ENCODE results near the gene EGFLAM. TPM values are rescaled to one million over a fixed set of nuclear protein-coding genes. Genes with fewer than 3 reads are reported as not detected.

EGFLAM gene
- total and polyA plus RNA-seq, 2 donors (not counting 3 experiments of a cell fraction or from before 2014, with no cell fraction given): 1.2 to 2.7 TPM

GRCh38 chr5:38384396-38384795 is 126.0 kb downstream of the EGFLAM start:
- CTCF ChIA-PET: interaction anchor here (0.6 to 6.8 kb wide), 9 partner anchors 11 to 537 kb away, joined by 3 to 184 read pairs (median 12); no protein-coding TSS in a partner anchor
- no peaks in the 10 kb centered on the region for H3K36me3 ChIP-seq (ENCODE audit: control insufficient read depth in 2 of 2, extremely low read depth in 1 of 2, insufficient read depth in 2 of 2, low read length in 2 of 2)
- no peaks in the 10 kb centered on the region for H3K4me1 ChIP-seq (ENCODE audit: control insufficient read depth, extremely low read depth, insufficient read depth, low read length)
- POLR2A ChIA-PET: no interaction called here
- no TSS peak for BruUV-seq (replicated peaks)
- no peak for TF ChIP-seq MYC (IDR thresholded peaks at IDR 0.05; ENCODE audit: low read depth, low read length)
- H3K9me1 ChIP-seq (replicated peaks; ENCODE audit: control insufficient read depth, extremely low read depth, insufficient read depth, low read length): no peaks in the 10 kb centered on the region
- no peaks in the 10 kb centered on the region for H3K27me3 ChIP-seq (ENCODE audit: control insufficient read depth in 2 of 2, insufficient read depth in 2 of 2, low read length in 2 of 2)
- no peaks in the 10 kb centered on the region for H3K9me3 ChIP-seq (replicated peaks; ENCODE audit: control insufficient read depth, insufficient read depth, low read length)
- no peak overlapping the region for H3K27ac ChIP-seq (ENCODE audit: insufficient read depth, low read depth, low read length)
- H2AFZ ChIP-seq (ENCODE audit: low read depth, low read length): no peak overlapping the region
- no peak overlapping the region for H3K4me2 ChIP-seq (ENCODE audit: insufficient read depth, low read length)
- DNase-seq (ENCODE audit: low read depth, low spot score): no peak
- H3K9ac ChIP-seq (replicated peaks; ENCODE audit: extremely low read depth, insufficient read depth, low read length): no peak overlapping the region
- no peak overlapping the region for H3K4me3 ChIP-seq (replicated peaks in 1 of 3; ENCODE audit: insufficient read depth in 1 of 3, low read depth in 1 of 3, low read length in 3 of 3)
- no peaks in the 10 kb centered on the region for H4K20me1 ChIP-seq (replicated peaks; ENCODE audit: control insufficient read depth, extremely low read depth, insufficient read depth, low read length)
- no peaks in the 10 kb centered on the region for H3K79me2 ChIP-seq (ENCODE audit: control insufficient read depth, insufficient read depth, low read length)
- dilution Hi-C loops (cut with MboI; ENCODE audit: extremely low pct_ligation_motif_present, low sequenced_read_pairs) (no loop called here), intact Hi-C loops (cut with micrococcal nuclease) (no loop called here)
- no peak for FAIRE-seq

GRCh38 chr5:38387161-38387560 is 128.8 kb downstream of the EGFLAM start:
- Histone ChIP-seq H3K9ac (replicated peaks; ENCODE audit: extremely low read depth, insufficient read depth, low read length) (no peak overlapping the region), H3K9me3 (replicated peaks; ENCODE audit: control insufficient read depth, insufficient read depth, low read length) (no peaks in the 10 kb centered on the region), H3K9me1 (replicated peaks; ENCODE audit: control insufficient read depth, extremely low read depth, insufficient read depth, low read length) (no peaks in the 10 kb centered on the region), H3K27me3 (ENCODE audit: control insufficient read depth in 2 of 2, insufficient read depth in 2 of 2, low read length in 2 of 2) (no peaks in the 10 kb centered on the region), H3K36me3 (ENCODE audit: control insufficient read depth in 2 of 2, extremely low read depth in 1 of 2, insufficient read depth in 2 of 2, low read length in 2 of 2) (no peaks in the 10 kb centered on the region), H3K4me3 (replicated peaks in 1 of 3; ENCODE audit: insufficient read depth in 1 of 3, low read depth in 1 of 3, low read length in 3 of 3) (no peak overlapping the region), H3K4me1 (ENCODE audit: control insufficient read depth, extremely low read depth, insufficient read depth, low read length) (no peaks in the 10 kb centered on the region), H3K4me2 (ENCODE audit: insufficient read depth, low read length) (no peak overlapping the region), H4K20me1 (replicated peaks; ENCODE audit: control insufficient read depth, extremely low read depth, insufficient read depth, low read length) (no peaks in the 10 kb centered on the region), H3K27ac (ENCODE audit: insufficient read depth, low read depth, low read length) (no peak overlapping the region), H3K79me2 (ENCODE audit: control insufficient read depth, insufficient read depth, low read length) (no peaks in the 10 kb centered on the region), H2AFZ (ENCODE audit: low read depth, low read length) (no peak overlapping the region)
- no peak for FAIRE-seq
- no TSS peak for BruUV-seq (replicated peaks)
- ChIA-PET POLR2A (no interaction called here), CTCF (interaction anchor here (0.8 to 3.3 kb wide), 4 partner anchors 13 to 423 kb away, joined by 3 to 17 read pairs (median 5); no protein-coding TSS in a partner anchor)
- no peak for TF ChIP-seq EZH2 (IDR thresholded peaks at IDR 0.05; ENCODE audit: borderline replicate concordance, low read depth, low read length, severe bottlenecking)
- no peak for TF ChIP-seq MAX (IDR thresholded peaks at IDR 0.05; ENCODE audit: insufficient read depth, insufficient read length)
- no peak for TF ChIP-seq MYC (IDR thresholded peaks at IDR 0.05; ENCODE audit: low read depth, low read length)
- no peak for TF ChIP-seq POLR2AphosphoS5 (IDR thresholded peaks at IDR 0.05; ENCODE audit: insufficient read depth, low read depth, low read length)
- TF ChIP-seq GATA2 (IDR thresholded peaks at IDR 0.05; ENCODE audit: insufficient read depth, insufficient read length, low read depth, low read length): no peak
- TF ChIP-seq FOS (IDR thresholded peaks at IDR 0.05; ENCODE audit: borderline replicate concordance, insufficient read depth, low read length): no peak
- TF ChIP-seq JUN (IDR thresholded peaks at IDR 0.05; ENCODE audit: borderline replicate concordance, insufficient read depth, insufficient read length, low read depth): no peak
- DNase-seq (ENCODE audit: low read depth, low spot score): no peak
- dilution Hi-C loops (cut with MboI; ENCODE audit: extremely low pct_ligation_motif_present, low sequenced_read_pairs) (no loop called here), intact Hi-C loops (cut with micrococcal nuclease) (no loop called here)
